ENCODE results near the gene ARID1B. TPM values are rescaled to one million over a fixed set of nuclear protein-coding genes. Genes with fewer than 3 reads are reported as not detected.

Gene ARID1B
- total RNA-seq, 1 experiment from 2014 or later = 86.3 TPM

GRCh38 chr6:157089851-157090250, 312.7 kb downstream of the ARID1B start:
- TF ChIP-seq CTCF (conservative IDR thresholded peaks at IDR 0.05; ENCODE audit: low read depth, low read length) (no peak), EZH2 (IDR thresholded peaks at IDR 0.05; ENCODE audit: borderline replicate concordance, low read depth, low read length, poor library complexity, severe bottlenecking) (no peak)
- no peak overlapping the region for H3K27ac ChIP-seq (ENCODE audit: low read depth, low read length, poor library complexity, severe bottlenecking)
- CTCF ChIA-PET = no interaction called here

DNA sequence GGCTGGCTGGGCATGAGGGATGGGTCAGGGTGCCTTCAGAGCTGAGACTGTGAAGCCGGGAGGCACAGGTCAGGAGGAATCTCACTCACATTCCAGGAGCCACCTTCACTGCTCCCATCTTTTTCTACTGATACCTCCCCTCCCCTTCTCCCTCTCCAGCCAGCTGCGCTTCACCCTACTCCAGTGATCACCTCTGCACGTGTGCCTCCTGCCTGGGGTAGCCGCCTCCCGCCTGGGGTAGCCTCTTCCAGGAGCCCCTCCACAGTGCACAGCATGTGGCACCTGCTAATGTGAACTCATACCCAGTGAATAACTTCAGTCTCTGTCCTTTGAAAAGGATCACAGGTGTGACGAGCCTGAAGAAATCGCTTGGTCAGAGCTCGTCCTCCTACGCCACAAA, 313.6 kb downstream of the ARID1B start:
- no peak for TF ChIP-seq EZH2 (IDR thresholded peaks at IDR 0.05; ENCODE audit: borderline replicate concordance, low read depth, low read length, poor library complexity, severe bottlenecking)
- no peak for TF ChIP-seq CTCF (conservative IDR thresholded peaks at IDR 0.05; ENCODE audit: low read depth, low read length)

More at GRCh38 chr6:157089851-157090250, 312.7 kb downstream of the ARID1B start:
- Histone ChIP-seq H3K27me3 (replicated peaks; ENCODE audit: insufficient read depth, low read depth, low read length, poor library complexity) (no peaks in the 10 kb centered on the region), H3K4me3 (ENCODE audit: low read depth, low read length, poor library complexity, severe bottlenecking) (no peak overlapping the region), H3K4me1 (ENCODE audit: insufficient read depth, low read length, poor library complexity, severe bottlenecking) (no peaks in the 10 kb centered on the region), H3K9me3 (ENCODE audit: low read depth, low read length, poor library complexity, severe bottlenecking) (no peaks in the 10 kb centered on the region), H3K36me3 (ENCODE audit: insufficient read depth, low read length, poor library complexity, severe bottlenecking) (no peaks in the 10 kb centered on the region)
- POLR2A ChIA-PET (ENCODE audit: low non-redundant PET) = no interaction called here
- no peak for DNase-seq (ENCODE audit: low spot score)
- no TSS peak for BruUV-seq (replicated peaks)
- intact Hi-C loops (cut with micrococcal nuclease; ENCODE audit: unreplicated experiment) = no loop called here

GRCh38 chr6:157091243-157091642, 314.1 kb downstream of the ARID1B start:
- CTCF ChIA-PET = no interaction called here
- BruUV-seq (replicated peaks) = no TSS peak
- Histone ChIP-seq H3K4me1 (ENCODE audit: insufficient read depth, low read length, poor library complexity, severe bottlenecking) (no peaks in the 10 kb centered on the region), H3K36me3 (ENCODE audit: insufficient read depth, low read length, poor library complexity, severe bottlenecking) (no peaks in the 10 kb centered on the region), H3K9me3 (ENCODE audit: low read depth, low read length, poor library complexity, severe bottlenecking) (no peaks in the 10 kb centered on the region), H3K4me3 (ENCODE audit: low read depth, low read length, poor library complexity, severe bottlenecking) (no peak overlapping the region), H3K27me3 (replicated peaks; ENCODE audit: insufficient read depth, low read depth, low read length, poor library complexity) (no peaks in the 10 kb centered on the region), H3K27ac (ENCODE audit: low read depth, low read length, poor library complexity, severe bottlenecking) (no peak overlapping the region)
- no peak for TF ChIP-seq CTCF (conservative IDR thresholded peaks at IDR 0.05; ENCODE audit: low read depth, low read length)
- TF ChIP-seq EZH2 (IDR thresholded peaks at IDR 0.05; ENCODE audit: borderline replicate concordance, low read depth, low read length, poor library complexity, severe bottlenecking) = no peak
- no peak for DNase-seq (ENCODE audit: low spot score)
- intact Hi-C loops (cut with micrococcal nuclease; ENCODE audit: unreplicated experiment) = no loop called here
- POLR2A ChIA-PET (ENCODE audit: low non-redundant PET) = no interaction called here

More for the DNA sequence above, 313.6 kb downstream of the ARID1B start:
- Histone ChIP-seq H3K9me3 (ENCODE audit: low read depth, low read length, poor library complexity, severe bottlenecking) (no peaks in the 10 kb centered on the region), H3K36me3 (ENCODE audit: insufficient read depth, low read length, poor library complexity, severe bottlenecking) (no peaks in the 10 kb centered on the region), H3K4me3 (ENCODE audit: low read depth, low read length, poor library complexity, severe bottlenecking) (no peak overlapping the region), H3K27me3 (replicated peaks; ENCODE audit: insufficient read depth, low read depth, low read length, poor library complexity) (no peaks in the 10 kb centered on the region), H3K4me1 (ENCODE audit: insufficient read depth, low read length, poor library complexity, severe bottlenecking) (no peaks in the 10 kb centered on the region), H3K27ac (ENCODE audit: low read depth, low read length, poor library complexity, severe bottlenecking) (no peak overlapping the region)
- CTCF ChIA-PET = no interaction called here
- intact Hi-C loops (cut with micrococcal nuclease; ENCODE audit: unreplicated experiment) = no loop called here
- DNase-seq (ENCODE audit: low spot score) = no peak
- BruUV-seq (replicated peaks) = no TSS peak
- POLR2A ChIA-PET (ENCODE audit: low non-redundant PET) = no interaction called here
